ENCODE measurements around the gene ACTR6. TPM values are rescaled to one million over a fixed set of nuclear protein-coding genes. Genes with fewer than 3 reads are reported as not detected.
A peak's percentile ranks its signal among the peaks of the same experiment; 100 is the strongest.
"Not testable (repeated sequence)": the region's sequence is repeated elsewhere in the genome, so short reads cannot be mapped to it uniquely, and the experiment has no call there.

Gene ACTR6
- 20.4 TPM for total RNA-seq

DNA sequence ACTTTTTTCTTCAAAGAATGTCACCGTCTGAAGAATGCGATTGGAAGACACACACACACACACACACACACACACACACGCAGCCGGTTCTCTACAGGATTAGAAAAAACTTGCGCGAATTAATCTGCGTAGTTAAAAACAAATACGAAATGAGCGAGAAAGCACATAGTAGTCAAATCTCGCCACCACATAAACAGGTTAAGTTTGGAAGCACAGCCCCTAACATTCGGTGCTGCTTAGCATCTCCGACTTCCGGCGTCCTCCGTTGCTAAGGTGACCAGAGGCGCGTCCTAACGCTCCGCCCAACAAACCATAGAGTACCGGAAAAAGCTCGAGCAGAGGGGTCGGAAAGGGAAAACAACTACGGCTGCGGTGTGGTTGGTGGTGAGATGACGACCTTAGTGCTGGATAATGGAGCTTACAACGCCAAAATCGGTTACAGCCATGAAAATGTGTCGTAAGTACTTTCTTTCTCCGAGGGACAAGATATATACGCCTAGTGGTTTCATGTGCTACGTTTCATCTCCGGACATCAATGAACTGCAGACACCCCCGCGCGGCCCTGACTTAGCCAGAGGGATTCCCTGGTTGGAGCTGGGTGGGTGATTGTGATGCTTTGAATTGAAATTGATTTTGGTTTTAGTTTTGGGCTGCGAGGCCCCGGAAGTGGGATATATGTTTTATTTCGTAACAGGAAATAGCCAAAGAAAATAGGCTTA, at the start of gene ACTR6:
Gene ACTR6 (plus strand): TSS at position 353 of the 719 bp plus-strand sequence. CDS start 37 bp downstream, at position 390.
- peak; percentile 97 for ATAC-seq

DNA sequence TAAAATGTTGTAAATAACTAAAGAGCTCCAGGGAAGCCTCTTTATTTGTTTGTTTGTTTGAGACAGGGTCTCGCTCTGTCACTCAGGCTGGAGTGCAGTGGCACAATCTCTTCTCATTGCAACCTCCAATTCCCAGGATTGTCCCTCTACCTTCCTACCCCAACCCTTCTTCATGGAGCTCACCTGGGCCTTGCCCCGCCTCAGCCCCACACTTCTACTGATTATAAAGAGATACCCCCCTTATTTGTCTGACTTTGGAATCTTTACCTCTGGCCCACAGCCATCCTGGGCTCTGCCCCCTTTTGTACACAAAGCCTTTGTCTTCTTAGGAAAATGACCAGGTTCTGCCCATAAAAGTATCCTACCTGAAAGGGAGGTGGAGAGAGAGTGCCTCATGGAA, 48.8 kb upstream of the ACTR6 start:
- ATAC-seq, result no peak

DNA sequence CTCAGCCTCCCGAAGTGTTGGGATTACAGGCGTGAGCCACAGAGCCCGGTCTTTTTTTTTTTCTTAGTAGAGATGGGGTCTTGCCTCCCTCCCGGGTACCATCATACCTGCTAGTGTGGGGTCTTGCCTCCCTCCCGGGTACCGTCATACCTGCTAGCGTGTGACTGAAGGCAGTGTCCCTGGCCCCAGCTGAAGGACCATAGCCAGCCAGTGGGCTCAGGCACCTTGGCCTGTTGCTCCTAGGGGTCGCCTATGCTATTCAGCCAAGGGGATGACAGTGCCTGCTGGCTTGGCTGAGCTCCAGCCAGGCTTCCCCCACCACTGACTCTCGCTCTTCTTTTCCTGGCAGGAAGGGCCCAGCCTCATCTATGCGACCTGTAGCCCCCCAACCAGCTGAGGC, 47.5 kb upstream of the ACTR6 start:
- no peak for ATAC-seq

DNA sequence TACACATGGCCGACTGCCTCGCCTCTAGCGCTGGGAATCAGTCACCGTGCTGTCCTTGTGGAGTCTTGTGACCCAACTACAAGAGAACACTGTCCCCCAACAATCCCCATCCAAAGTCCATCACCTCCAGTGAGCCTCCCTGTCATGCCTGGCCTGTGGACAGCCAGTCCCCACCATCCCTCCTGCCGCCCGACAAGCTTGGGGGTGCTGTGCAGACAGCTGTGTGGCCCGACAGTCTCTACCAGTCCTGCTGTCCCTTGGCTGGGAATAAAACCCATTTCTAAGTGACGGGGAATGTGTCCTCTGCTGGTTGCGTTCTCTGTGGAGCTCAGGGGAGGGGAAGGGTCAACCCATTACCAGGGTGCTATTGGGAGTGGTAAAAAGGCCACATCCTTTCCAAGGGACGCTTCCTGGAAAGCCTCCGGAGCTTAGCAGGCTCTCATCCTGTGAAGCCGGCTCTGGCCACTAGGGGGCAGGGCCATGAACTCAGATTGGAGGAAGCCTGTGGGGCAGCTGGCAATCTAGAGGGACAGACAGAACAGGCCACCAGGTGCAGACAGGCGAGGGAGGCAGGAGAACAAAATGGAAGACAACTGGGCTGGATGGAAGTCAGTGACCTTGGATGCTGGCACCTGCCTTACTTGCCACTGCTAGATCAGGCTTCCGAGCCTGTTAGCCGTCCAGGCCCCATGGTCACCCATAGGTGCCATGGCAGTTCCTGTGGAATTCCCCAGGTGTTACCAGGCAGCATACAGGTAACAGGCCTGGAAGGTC, 46.0 kb upstream of the ACTR6 start:
- peak; percentile 54 for ATAC-seq

DNA sequence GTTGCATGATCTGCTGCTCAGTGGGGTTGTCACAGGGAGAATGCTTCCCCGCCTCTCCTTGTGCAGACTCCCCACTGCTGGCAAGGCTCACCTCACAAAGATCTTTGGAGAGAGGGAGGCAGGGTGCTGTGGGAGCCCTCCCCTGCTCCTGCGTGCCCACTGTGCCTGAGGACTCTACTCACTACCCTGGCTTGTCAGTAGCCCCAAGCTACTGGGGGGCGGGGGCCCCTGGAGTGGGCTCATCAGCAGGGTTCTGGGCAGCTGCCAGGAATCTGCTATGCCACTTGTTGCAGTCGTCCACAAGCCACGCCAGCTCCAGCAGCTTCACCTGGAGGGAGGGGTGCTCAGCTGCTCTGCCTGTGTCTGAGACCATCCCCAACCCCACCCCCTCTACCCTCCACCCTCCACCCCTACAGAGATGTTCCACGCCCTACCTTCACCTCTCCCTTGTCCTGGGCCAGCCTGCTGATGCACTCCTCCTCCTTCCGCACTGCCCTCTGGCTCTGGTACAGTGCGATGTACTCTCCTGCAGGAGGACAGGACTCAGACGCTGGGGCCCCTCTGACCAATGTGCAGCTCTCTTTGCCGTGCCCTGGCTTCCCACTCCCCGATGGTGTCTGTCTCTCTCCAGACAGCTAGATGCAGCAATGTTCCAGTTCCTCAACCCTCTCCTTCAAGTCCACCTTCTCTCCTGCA, 43.7 kb upstream of the ACTR6 start:
- ATAC-seq, result peak; percentile 10

DNA sequence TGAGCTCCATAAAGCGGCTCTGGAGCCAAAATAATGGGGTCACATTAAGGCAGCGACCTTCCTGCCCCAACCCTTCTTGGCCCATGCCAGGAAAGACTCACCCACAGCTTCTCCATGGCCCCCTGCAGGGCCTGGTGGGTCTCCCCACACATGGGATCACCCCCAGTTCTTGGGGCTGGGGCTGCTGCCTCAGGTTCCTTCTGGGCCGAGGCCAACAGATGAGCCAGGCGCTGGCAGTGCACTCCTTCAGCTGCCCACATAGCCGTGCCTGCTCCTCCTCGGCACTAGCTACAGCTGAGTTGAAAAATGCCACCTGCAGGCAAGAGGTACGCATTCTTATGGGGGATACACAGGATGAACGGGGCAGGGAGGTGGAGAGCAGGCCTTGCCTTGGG, 43.2 kb upstream of the ACTR6 start:
- ATAC-seq, result no peak

DNA sequence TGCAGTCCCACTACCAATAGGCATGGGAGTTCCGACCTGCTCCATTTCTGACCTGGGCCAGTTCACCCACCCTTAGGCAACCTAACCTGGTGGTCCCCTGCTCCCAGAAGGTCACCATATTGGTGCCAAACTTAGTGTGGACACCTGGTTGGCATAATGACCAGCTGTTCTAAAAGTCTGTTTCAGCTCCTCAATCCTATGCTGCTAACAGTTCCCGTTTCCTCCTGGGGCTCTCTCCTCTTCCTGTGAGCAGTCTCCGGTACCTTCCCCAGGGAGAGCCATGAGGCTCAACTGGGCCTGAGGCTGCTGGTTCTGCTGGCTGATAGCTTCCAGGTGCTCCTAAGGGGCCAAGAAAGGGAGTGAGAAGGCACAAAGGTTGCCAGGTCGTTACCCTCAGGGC, 42.1 kb upstream of the ACTR6 start:
- ATAC-seq, result no peak

DNA sequence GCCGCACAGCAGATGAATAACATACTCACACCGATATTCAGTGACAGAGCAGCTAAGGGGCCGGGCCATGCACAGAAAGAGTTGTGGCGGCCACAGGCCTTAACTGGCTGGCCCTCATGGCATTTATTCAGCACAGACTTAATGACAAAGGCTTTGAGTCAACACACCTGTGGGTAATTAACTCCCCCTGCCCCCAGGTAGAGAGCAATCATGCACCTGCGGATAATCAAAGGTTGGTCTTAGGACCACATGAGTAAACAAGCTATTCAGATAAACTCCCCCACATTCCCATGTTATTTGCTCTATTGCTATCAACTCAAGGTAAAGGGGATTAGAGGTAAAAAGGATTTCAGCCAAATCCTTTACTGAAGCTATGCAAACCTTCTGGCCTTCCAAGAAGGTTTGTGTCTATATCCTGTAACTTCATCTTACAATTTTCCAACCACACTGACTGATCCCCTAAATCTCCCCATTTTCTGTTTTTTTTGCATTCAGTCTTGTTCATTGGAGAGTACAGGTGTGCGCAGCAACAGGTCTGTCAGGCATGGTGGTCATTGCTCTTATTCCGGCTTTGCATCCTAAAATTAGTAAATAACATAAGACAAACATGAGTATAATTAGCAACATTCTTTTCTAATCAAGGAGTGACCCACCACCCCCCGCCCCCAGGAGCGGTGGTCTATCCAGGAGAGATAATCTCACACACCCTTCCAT, 41.1 kb upstream of the ACTR6 start:
- ATAC-seq, result no peak

DNA sequence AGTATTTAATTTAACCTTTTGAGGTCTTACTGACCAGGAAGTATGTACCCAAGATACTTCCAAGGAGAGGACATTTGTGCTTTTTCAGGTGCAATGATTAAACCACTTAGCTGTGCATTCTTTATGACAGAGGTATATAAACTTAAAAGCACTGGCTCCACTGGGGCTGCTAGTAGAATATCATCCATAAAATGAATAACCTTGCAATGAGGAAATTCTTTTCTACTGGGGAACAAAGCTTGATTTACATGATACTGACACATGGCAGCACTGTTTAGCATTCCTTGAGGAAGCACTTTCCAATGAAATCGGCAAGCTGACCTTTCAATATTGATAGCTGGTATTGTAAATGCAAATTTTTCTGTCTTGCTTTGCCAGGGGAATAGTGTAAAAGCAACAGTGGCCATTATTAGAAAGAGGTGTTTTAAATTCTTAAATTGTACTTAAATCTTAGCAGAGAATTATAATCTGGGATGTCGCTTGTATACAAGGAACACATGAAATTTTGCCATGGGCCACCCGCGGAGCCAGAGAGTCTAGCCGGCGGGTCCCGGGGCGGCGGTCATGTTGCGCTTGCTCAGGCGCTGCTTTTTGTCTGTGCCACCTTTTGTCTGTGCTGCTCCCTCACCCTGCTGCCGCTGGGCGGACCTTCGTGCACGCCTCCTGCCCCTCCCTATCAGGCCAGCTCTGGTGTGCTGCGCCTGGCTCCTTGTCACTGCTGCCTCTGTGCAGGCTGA, 37.0 kb upstream of the ACTR6 start:
- ATAC-seq, result peak; percentile 98

DNA sequence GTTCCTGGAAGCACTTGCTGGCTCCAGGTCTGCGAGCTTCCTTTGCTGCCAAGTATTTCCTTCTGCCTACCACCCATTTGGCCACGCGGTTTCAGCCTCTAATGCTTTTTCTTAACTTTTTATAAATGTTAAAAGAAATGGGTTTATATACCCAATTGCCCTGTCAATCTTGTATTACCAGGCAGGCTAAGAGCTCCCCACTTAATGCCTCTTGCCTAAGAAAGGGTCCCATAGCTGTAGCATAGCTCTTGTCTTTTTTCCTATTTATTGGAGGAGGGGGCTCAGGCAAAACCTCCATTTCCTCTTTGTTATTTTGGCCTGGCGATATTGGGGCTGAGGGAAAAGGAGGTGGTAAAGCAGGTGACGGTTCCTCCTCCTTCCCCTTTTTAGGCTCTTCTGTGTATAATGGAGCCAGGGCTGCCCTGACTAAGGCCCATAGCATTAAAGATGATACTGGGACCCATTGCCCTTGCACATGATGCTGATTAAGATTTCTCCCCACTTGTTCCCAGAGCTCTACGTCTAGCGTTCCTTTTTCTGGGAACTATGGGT, 36.4 kb upstream of the ACTR6 start:
- no peak for ATAC-seq

DNA sequence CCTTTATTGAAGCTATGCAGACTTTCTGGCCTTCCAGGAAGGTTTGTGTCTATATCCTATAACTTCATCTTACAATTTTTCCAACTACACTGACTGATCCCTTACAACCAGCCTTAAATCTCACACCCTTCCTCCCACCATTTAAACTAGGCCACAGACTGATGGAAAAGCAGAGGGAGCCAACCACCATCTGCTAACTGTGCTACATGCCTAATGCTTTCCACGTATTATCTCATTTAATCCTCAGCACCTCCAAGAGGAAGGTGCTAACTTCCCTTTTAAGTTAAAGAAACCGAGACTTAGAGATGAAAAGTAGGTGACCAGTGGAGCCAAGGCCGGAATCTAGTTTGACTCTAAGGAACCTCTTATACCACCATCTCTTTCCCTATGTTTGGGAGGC, 35.3 kb upstream of the ACTR6 start:
- no peak for ATAC-seq

DNA sequence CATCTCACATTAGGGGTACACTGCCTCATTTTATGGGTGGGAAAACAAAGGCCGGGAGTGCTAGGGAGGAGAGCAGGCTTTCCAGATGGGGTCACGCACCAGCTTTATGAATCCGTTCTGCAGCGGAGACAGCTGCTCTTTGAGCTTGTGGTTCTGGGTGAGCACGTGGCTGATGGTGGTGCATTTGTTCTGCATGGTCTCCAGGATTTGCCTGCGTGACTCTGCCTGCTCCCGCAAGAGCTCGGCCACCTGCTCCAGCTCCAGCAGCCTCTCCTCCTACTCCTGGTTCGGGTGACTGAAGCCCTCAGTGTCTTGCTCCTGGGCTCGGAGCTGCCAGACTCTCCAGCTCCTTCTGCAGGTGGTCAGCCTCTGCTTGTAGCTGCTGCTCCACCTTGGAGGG, 34.4 kb upstream of the ACTR6 start:
- ATAC-seq, result no peak

DNA sequence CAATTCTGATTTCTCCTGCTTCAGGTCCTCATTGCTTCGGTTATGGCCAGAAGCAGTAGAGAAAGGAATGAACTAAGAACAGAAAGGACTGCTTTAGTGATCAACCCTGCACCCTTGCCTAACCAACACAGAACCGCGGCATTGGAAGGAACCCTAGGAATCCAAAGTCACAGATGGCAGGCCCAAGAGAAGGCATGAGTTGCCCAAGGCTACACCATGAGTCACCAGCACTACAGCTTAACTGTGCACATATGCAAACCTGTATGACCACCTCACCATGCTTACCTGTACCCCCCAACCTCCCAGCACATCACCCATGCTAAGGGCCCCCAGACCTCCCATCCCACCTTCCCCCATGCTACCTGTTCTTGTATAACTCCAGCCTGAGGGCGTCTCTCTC, 32.1 kb upstream of the ACTR6 start:
- peak; percentile 86 for ATAC-seq

DNA sequence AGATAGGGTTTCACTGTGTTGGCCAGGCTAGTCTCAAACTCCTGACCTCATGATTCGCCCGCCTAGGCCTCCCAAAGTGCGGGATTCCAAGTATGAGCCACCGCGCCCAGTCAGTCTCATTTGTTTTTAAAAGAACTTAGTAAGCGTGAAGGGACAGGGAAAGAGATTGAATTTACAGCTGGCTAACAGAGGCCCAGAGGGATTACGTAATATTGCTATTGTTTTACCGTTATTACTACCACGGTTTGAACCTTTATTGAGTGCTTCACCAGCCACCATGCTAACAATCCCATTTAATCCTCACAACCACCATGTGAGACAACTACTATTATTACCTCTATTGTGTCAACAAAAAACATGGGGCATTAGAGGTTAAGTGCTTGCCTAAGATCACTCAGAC, 31.3 kb upstream of the ACTR6 start:
- ATAC-seq, result peak; percentile 27

DNA sequence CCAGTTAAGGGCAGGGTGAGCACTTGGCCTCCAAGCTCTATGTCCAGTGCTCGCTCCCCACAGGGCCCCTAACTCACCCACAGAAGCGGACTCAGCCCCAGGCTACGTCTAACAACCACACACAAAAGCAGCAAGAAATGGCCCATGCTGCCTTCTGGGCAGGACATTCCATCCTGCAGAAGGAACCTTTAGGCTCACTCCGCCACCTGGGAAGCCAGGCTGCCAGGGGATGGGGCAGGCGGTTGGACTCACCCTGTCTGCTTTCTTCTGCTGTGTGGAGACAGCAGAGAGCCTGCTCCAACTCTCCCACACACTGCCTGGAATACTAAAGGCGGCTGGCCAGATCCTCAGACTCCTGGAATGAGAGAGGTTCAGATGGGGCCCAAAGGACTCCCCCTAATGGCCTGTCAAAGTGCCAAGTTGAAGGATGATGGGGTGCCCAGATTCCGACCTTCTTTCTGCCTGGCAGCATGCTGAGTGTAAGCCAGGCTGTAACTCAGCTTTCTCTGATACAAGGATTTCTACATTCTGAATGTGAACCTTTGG, 30.2 kb upstream of the ACTR6 start:
- ATAC-seq, result no peak

DNA sequence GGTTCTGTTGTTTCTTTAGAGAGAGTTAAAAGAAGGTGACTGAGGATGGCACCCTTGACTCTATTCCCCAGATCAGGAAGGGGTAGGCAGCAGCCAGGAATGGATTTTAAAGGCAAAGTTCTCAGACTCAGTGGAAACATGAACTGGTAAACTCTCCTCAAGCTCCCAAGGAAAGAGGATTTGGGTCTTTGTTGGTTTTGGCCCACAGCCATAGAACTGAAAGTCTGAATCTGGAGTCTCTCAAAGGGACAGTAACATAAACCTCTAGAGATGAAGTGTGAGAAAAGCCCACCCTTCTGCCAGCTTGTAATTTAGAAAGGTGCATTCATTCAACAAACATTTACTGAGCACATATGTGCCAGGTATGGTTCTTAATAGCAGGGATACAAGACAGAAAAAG, 29.4 kb upstream of the ACTR6 start:
- no peak for ATAC-seq

DNA sequence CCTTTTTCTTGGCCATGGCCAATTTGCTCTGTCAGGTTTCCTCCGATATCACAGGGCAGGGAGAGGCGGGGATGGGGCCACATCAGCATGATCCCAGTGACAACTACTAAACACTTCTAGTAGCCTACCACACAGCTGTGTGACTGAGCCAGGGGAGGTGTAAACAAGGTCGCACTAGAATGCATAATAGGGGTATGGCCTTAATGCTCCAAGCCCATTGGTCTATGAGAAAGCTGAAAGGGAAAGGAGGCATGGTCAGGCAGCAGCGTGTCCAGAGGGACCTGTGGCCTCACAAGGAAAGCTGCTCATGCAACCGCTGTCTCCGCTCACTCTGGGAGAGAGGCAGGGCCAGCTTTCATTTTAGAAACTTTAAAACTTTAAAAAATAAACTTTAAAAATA, 27.5 kb upstream of the ACTR6 start:
- ATAC-seq, result no peak

DNA sequence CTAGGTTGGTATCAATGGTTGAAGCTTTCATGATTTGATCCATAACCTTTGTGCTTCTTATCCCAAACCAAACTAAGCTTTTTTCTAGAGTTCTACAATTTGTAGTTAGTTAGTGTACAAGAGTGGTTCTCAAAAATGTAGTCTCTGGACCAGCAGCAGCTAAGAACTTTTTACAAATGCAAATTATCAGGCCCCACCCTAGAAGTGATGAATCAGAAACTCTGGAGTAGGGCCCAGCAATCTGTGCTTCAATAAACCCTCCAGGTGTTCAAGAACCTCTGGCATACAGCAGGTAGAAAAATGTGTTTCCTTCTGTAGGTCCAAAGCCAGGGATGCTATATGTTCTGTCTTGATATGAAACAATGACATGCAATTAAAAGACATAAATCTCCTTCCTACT, 26.1 kb upstream of the ACTR6 start:
- ATAC-seq, result no peak

DNA sequence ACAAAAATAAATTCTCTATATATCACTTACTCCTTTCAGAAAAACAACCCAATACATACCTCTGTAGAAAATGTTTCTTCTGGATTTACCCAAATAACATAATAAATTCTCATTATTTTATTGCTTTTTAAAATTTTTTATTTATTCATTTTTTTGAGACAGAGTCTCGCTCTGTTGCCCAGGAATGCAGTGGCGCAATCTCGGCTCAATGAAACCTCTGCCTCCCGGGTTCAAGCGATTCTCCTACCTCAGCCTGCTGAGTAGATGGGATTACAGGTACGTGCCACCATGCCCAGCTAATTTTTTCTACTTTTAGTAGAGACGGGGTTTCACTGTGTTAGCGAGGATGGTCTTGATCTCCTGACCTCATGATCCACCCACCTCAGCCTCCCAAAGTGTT, 24.1 kb upstream of the ACTR6 start:
- not testable (repeated sequence) for ATAC-seq

DNA sequence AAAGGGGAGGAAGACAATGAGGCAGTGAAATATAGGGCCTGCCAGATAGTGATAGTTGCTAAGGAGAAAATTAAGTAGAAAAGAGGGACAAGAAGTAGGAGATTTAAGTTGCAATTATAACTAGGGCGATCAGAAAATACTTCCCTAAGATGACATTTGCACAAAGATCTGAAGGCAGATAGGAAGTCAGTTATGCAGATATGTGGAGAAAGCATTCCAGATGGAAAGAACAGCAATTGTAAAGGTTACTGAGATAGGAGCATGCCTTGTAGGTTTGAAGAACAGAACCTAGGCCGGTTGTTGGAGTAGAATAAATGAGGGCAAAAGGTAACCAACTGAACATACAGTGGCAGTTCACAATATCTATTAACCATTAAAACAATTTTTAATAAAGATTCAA, 21.4 kb upstream of the ACTR6 start:
- ATAC-seq, result no peak

DNA sequence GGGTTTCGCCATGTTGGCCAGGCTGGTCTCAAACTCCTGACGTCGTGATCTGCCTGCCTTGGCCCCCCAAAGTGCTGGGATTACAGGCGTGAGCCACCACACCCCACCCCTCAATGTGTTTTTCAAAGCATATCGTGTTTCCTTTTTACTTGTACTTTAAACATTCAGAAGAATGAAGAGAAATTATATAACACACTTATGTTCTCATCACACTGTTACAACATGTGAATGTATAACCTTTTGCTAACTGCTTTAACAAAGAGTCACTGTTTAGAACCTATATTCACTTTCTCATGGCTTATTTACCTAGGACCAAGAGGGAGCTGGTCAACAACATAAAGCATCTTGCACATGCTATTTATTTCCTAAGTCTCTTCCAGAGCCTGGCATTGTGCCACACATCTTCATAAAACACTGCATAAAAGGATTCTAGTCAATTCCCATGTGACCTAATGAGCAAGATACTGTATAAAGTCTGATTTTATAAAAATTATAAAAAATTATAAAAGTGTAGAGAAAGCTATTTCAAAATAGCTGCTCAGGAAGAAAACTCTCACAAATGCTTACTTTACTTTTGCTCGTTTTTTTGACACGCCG, 16.0 kb upstream of the ACTR6 start:
- ATAC-seq, result no peak

Data from esophagus mucosa (tissue), 1 donor.